ENCODE data around the gene SPEN. TPM values are rescaled to one million over a fixed set of nuclear protein-coding genes. Genes with fewer than 3 reads are reported as not detected.

The SPEN gene
- total and polyA plus RNA-seq, 9 of the 15 experiments (the other 6 are each of a cell fraction or from before 2014, with no cell fraction given), result 5.7 to 87.5 (median 27.2) TPM

- BruUV-seq (replicated peaks), result no TSS peak
- ATAC-seq, result no peak
- no peaks in the 10 kb centered on the region for H3K27me3 ChIP-seq (ENCODE audit: control insufficient read depth in 2 of 2, insufficient read depth in 2 of 2, low read length in 2 of 2)
- H3K4me3 ChIP-seq, result no peak overlapping the region
- H3K9me3 ChIP-seq (replicated peaks; ENCODE audit: control insufficient read depth, insufficient read depth, low read depth, low read length), result no peaks in the 10 kb centered on the region
- peaks cover 98% of the 10 kb centered on the region for H3K36me3 ChIP-seq (ENCODE audit: control insufficient read depth, insufficient read depth, low read length)
- no peak for FAIRE-seq
- no peak overlapping the region for H3K9ac ChIP-seq (ENCODE audit: insufficient read depth in 1 of 2, low read depth in 2 of 2, low read length in 2 of 2)
- no peak overlapping the region for H3K27ac ChIP-seq (ENCODE audit: extremely low read depth, low read depth, low read length)
- in situ Hi-C loops (cut with MboI), result no loop called here
- DNase-seq (ENCODE audit: extremely low read depth in 1 of 4, low spot score in 3 of 4), result no peak
- TF ChIP-seq RNF219 (CRISPR knock-in tag; IDR thresholded peaks at IDR 0.05) (no peak), RBFOX2 (IDR thresholded peaks at IDR 0.05; ENCODE audit: low read depth, low read length) (peak; percentile 4; the same call in 1 of the 2 replicates)
- ChIA-PET POLR2A (interaction anchor here (0.6 to 1.0 kb wide), 2 partner anchors 131 to 590 kb away, joined by 3 read pairs; no protein-coding TSS in a partner anchor), CTCF (ENCODE audit: low intra/inter-chr PET ratio) (no interaction called here)
- H2AFZ ChIP-seq (ENCODE audit: low read depth, low read length), result no peak overlapping the region
- no peaks in the 10 kb centered on the region for H3K9me1 ChIP-seq (ENCODE audit: control insufficient read depth, insufficient read depth, low read length)
- intact Hi-C loops (cut with micrococcal nuclease), result no loop called here
- H4K20me1 ChIP-seq (replicated peaks; ENCODE audit: control insufficient read depth, insufficient read depth, low read length), result peaks cover 4% of the 10 kb centered on the region; the same call in 1 of the 2 replicates
- H3K79me2 ChIP-seq (ENCODE audit: control insufficient read depth, insufficient read depth, low read length), result peaks cover 19% of the 10 kb centered on the region
- peaks cover 10 to 47% of the 10 kb centered on the region in 2 experiments for H3K4me1 ChIP-seq (replicated peaks in 1 of 2; ENCODE audit: control insufficient read depth in 2 of 2, insufficient read depth in 2 of 2, low read length in 2 of 2)
- no peak overlapping the region for H3K4me2 ChIP-seq (ENCODE audit: insufficient read depth, low read length)
- WGBS (ENCODE audit: insufficient coverage, low coverage, missing lambda C conversion rate), result 90% methylated on average over 15 of the region's 22 CpGs
Measured at GRCh38 chr1:15943992-15944307, 96.4 kb downstream of the SPEN start.

Data from K562 (cell line).